Measurements from ENCODE around the gene CNP. TPM values are rescaled to one million over a fixed set of nuclear protein-coding genes. Genes with fewer than 3 reads are reported as not detected.
"Not testable (repeated sequence)": the region's sequence is repeated elsewhere in the genome, so short reads cannot be mapped to it uniquely, and the experiment has no call there.

The CNP gene
- total RNA-seq, 1 donor from 2014 or later: 24.9 TPM

DNA sequence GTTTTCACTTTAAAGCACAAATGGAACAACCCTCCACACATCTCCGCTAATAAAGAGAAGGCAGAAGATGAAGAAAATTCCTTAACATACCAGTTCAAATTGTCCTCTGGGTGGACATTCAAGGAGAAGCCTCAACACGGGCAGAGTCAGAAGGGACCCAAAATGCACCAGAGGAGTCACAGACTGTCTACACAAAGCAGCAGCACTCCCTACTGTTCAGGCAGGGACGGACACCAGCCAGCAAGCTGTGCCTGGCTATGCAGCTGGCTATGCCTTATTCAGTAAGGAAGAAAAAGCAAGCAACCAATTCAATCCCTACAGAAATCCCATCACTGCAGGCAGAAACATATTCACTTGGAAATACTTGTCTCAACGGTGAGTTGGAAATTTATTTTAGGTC lies 42.6 kb downstream of the CNP start:
- H3K27ac ChIP-seq (replicated peaks): peak overlapping the region; percentile 36
- no peaks in the 10 kb centered on the region for H3K36me3 ChIP-seq
- no peak overlapping the region for H3K4me3 ChIP-seq
- no peaks in the 10 kb centered on the region for H3K27me3 ChIP-seq (ENCODE audit: low read depth)
- peaks cover 99% of the 10 kb centered on the region for H3K4me1 ChIP-seq
- peak; percentile 24 for TF ChIP-seq CTCF (IDR thresholded peaks at IDR 0.05; ENCODE audit: borderline replicate concordance)
- DNase-seq: no peak
- intact Hi-C loops (cut with micrococcal nuclease): no loop called here
- no peaks in the 10 kb centered on the region for H3K9me3 ChIP-seq (replicated peaks)

GRCh38 chr17:42010266-42010680 lies 43.7 kb downstream of the CNP start:
- DNase-seq; H3K27me3 ChIP-seq (ENCODE audit: low read depth); H3K9me3 ChIP-seq (replicated peaks); H3K36me3 ChIP-seq; H3K4me3 ChIP-seq; intact Hi-C loops (cut with micrococcal nuclease): not testable (repeated sequence)
- Histone ChIP-seq H3K4me1 (peaks cover 99% of the 10 kb centered on the region), H3K27ac (replicated peaks) (peak overlapping the region; percentile 33)

GRCh38 chr17:42010898-42011516 lies 44.4 kb downstream of the CNP start:
- intact Hi-C loops (cut with micrococcal nuclease): no loop called here
- H3K36me3 ChIP-seq: no peaks in the 10 kb centered on the region
- peak overlapping the region; percentile 33 for H3K27ac ChIP-seq (replicated peaks)
- no peak for TF ChIP-seq CTCF (IDR thresholded peaks at IDR 0.05; ENCODE audit: borderline replicate concordance)
- no peak overlapping the region for H3K4me3 ChIP-seq
- no peaks in the 10 kb centered on the region for H3K27me3 ChIP-seq (ENCODE audit: low read depth)
- H3K4me1 ChIP-seq: peaks cover 99% of the 10 kb centered on the region
- H3K9me3 ChIP-seq (replicated peaks): no peaks in the 10 kb centered on the region
- no peak for DNase-seq

DNA sequence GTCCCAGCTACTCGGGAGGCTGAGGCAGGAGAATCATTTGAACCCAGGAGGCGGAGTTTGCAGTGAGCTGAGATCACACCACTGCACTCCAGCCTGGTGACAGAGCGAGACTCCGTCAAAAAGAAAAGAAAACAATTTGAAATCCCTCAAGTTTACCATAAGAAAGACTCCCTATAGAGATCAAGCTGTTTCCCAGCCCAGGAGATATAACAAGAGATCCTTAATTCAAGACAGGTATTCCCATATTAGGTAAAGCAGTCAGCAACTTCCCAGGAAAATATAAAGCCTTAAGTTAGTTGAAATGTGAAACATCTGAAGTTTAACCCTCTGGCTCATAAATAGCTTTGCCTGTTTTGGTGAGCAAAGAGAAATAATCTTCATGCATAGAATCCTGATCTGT lies 45.8 kb downstream of the CNP start:
- DNase-seq; H3K4me3 ChIP-seq; H3K27ac ChIP-seq (replicated peaks); H3K27me3 ChIP-seq (ENCODE audit: low read depth); H3K36me3 ChIP-seq; H3K9me3 ChIP-seq (replicated peaks); intact Hi-C loops (cut with micrococcal nuclease): not testable (repeated sequence)
- peaks cover 99% of the 10 kb centered on the region for H3K4me1 ChIP-seq

- DNase-seq; H3K27me3 ChIP-seq (ENCODE audit: low read depth); H3K36me3 ChIP-seq; intact Hi-C loops (cut with micrococcal nuclease); H3K4me3 ChIP-seq; H3K9me3 ChIP-seq (replicated peaks): not testable (repeated sequence)
- H3K4me1 ChIP-seq: peaks cover 99% of the 10 kb centered on the region
- peak overlapping the region; percentile 49 for H3K27ac ChIP-seq (replicated peaks)
These were observed 47.1 kb downstream of the CNP start for GRCh38 chr17:42013740-42014139.

DNA sequence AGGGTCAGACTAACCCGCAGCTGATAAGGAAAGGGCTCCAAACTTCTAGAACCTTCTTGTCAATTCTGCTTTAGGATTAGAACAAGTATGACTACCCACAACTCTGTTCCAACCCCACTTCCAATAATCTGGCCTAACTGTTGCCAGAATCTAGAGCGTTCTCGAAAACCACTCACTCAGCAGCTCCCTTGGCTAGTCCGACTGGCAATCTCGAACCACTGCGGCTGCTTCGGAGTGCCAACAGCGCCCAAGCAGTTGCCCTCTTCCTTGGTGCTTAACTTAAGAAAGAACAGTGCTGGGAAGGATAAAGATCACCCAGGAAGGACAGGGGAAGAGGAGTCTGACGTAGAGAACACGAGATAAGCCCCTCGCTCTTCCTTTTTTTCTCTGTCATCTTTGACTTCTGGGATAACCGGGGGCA lies 49.8 kb downstream of the CNP start:
- no peak for DNase-seq
- TF ChIP-seq CTCF (IDR thresholded peaks at IDR 0.05; ENCODE audit: borderline replicate concordance): no peak
- H3K27ac ChIP-seq (replicated peaks): peak overlapping the region; percentile 90
- peaks cover under 1% of the 10 kb centered on the region for H3K36me3 ChIP-seq
- H3K4me3 ChIP-seq: peak overlapping the region; percentile 84
- peaks cover 91% of the 10 kb centered on the region for H3K4me1 ChIP-seq
- intact Hi-C loops (cut with micrococcal nuclease): no loop called here
- H3K9me3 ChIP-seq (replicated peaks): no peaks in the 10 kb centered on the region
- H3K27me3 ChIP-seq (ENCODE audit: low read depth): no peaks in the 10 kb centered on the region

DNA sequence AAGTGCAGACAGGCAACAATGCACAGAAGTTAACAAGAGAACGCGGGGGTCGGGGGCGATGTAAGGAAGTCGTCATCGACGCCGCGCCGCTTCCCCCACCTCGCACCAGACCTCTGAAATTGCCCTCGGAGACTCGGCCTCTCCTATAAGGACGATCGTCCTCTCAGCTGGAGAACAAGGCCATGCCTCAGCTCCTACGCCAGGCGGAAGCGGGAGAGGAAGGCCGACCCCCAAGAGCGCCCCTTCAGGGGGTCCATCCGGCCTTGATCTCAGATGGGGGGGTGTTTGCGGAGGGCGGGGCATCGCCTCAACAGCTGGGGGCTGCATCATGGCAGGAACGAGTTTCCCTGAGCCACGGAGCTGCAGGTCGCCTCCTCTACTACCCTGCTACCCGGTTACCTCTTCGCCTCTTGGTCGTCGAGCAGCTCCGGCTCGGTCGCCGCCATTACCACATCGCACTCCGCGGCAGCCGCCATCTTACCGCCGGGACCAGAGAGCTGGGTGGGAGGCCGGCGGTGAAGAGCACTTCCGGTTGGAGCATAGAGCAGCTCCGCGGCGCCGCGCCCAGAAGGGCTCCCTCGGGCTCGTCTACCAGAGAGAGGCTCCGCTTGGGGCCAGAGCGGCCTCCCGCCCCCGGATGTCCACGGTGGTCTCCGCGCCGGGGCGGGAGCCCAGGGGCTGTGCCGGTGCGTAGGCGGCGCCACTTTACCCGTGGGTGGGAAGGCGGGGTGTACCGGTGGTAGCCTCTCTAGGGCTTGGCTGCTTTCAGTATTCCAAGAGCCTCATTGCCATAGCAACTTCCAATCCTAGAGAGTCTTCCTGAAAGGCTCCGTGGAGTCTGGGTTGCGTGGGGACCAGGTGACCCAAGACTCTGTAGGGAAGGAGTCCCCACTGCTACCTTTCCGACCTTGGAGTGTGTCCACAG lies 50.6 kb downstream of the CNP start, which contains the start of gene DNAJC7:
Gene DNAJC7 (minus strand): TSS at position 499 of the 925 bp plus-strand sequence. CDS start 23 bp downstream, at position 476.
- intact Hi-C loops (cut with micrococcal nuclease): no loop called here
- DNase-seq: peak; percentile 92
- TF ChIP-seq CTCF (IDR thresholded peaks at IDR 0.05; ENCODE audit: borderline replicate concordance): no peak
- Histone ChIP-seq H3K36me3 (peaks cover 8% of the 10 kb centered on the region), H3K4me3 (peak within 1 kb of the TSS; percentile 84), H3K4me1 (peaks cover 84% of the 10 kb centered on the region), H3K27me3 (ENCODE audit: low read depth) (no peaks in the 10 kb centered on the region), H3K9me3 (replicated peaks) (no peaks in the 10 kb centered on the region), H3K27ac (replicated peaks) (peak within 1 kb of the TSS; percentile 90)
